ENCODE measurements around the gene MAPK1IP1L.
"Not testable (repeated sequence)": the region's sequence is repeated elsewhere in the genome, so short reads cannot be mapped to it uniquely, and the experiment has no call there.

The MAPK1IP1L gene

DNA sequence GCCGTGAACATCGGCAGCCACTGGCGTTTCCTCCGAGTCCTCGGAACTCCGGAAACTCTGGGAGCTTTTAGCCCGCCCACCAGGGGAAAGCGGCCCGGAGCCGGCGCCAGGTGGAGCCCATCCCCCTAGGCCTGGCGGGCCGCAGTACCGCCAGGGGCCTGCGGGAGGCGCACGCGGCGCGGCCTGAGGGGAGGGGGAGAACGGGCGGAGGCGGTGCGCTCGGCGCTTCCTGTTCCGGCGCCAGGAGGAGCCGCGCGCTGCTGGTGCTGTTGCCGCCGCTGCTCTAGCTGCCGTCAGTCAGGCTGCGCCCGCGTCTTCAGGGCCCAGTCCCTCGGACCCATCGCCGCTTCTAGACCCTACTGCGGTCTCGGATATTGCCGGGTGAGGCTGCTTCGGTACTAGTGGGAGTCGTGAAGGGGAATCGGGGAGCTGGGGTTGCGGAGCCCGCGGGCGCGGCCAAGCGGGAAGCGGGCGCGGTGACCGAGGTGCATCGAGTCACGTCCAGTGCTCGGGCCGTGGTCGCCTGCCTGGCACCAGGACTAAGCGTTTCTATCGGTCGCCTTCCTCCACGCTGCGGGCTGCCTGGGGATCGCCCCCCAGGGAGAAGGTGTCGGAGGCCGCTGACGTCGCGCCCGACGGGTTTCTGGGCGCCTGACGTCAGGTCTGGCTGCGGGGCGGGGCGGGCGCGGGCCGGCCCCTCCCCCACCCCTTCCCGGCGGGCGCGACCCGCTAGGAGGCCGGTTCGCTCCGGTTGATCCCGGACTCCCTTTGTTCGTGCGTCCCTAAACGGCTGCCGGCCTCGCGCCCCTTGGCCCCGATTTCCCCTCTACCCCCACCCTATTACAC is at the start of gene MAPK1IP1L:
Gene MAPK1IP1L (plus strand): TSS at position 225 of the 846 bp plus-strand sequence. CDS start 10,037 bp downstream, outside the sequence.
- peak; percentile 67 to 76 for DNase-seq (ENCODE audit: low read depth in 2 of 2, low spot score in 1 of 2)

DNA sequence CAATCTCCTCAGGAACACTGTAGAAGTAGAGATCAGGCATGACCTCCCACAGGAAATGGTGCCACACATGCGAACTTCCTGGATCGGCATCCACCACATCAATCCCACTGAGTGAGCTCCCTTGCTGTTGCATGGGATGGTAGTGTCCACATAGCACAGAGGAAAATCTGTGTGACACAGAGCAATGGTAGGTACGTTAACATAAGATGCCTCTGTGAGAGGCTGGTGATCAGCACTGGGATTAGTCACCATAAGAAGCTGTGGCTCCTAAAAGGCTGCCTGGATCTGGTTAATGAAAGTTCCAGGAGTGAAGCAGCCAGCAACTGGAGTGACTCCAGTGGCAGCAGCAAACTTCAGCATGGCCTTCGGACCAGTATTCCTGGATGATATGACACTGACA is 46.4 kb upstream of the MAPK1IP1L start:
- no peak for DNase-seq (ENCODE audit: low read depth in 2 of 2, low spot score in 1 of 2)

DNA sequence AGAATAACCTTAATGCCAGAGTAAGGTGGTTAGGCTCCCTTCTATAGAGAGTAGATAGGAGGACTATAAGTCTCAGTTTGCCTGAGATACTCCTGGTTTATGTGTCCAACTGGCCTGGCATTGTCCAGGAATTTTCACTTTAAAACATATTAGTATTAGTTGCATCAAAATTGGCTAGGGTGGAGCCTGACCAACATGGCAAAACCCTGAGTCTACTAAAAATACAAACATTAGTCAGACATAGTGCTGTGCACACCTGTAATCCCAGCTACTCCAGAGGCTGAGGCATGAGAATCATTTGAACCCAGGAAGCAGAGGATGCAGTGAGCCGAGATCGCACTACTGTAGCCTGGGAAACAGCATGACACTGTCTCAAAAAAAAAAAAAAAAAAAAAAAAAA is 36.4 kb upstream of the MAPK1IP1L start:
- DNase-seq (ENCODE audit: low read depth in 2 of 2, low spot score in 1 of 2), result no peak

DNA sequence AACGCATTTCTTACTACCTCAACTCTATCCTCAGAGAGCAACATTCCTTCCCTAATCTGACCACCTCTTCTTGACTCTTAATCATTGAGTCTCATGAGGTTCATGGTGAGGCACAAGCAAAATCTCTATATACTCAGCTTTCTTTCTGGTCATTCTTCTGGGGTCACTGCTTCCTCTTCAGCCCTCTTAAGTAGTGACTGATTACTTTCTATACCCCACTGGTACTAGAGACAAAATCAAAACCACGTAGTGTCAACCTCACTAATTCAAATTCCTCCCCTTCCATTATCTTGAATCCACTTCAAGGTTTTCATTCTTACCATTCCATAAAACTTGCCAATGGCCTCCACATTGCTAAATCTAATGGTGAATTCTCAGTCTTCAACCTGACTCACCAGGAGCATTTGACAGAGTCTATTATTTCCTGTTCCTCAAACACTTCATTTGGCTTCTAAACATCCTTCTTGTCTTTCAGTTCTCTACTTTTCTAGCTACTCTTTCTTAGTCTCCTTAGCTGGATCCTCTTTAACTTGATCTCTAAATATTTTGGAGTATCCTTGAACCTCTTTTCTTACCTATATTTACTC is 31.4 kb upstream of the MAPK1IP1L start:
- no peak for DNase-seq (ENCODE audit: low read depth in 2 of 2, low spot score in 1 of 2)

DNA sequence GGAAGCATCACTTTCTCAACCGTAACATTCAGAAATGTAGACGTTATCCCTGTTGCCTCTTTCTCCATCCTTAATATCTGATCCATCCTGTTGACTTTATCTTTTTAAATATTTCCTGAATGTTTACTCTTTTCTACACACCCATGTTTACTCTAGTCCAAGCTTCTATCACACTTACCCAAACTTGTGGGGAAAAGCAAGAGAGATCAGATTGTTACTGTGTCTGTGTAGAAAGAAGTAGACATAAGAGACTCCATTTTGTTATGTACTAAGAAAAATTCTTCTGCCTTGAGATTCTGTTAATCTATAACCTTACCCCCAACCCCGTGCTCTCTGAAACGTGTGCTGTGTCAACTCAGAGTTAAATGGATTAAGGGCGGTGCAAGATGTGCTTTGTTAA is 27.1 kb upstream of the MAPK1IP1L start:
- not testable (repeated sequence) for DNase-seq (ENCODE audit: low read depth in 2 of 2, low spot score in 1 of 2)

DNA sequence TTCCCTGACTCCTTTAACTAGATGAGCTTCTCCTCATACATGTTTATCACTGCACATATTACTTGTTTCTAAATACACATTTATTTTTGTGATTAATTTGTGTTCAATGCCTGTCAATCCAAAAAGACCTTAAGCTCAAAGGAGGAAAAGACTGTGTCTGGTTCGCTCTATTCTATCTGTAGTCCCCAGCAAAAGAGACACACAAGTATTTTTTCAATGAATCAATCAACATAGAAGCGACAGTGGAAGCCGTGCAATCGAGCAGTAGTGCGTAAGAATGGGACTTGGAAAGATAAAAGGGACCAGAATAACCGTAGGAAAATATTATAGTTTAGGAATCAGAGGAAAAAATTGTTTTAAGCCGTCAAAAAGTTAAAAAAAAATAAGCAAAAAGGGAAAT is 25.5 kb upstream of the MAPK1IP1L start:
- no peak for DNase-seq (ENCODE audit: low read depth in 2 of 2, low spot score in 1 of 2)

DNA sequence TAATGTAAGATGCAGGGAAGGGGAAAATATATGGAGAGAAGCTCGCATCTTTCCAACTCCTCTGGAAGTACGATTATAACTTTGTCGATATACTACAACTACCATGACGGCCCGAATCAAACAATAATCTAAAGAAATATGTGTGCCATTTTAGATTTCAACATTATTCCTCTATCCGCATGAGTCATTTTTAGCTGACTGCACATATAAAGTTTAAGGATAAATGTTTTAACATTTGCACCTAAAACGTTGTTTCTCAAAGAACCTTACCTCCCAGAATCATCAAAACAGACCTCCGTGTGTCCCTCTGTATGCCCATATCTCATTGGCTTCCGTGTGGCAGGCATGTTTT is 25.0 kb upstream of the MAPK1IP1L start:
- no peak for DNase-seq (ENCODE audit: low read depth in 2 of 2, low spot score in 1 of 2)

DNA sequence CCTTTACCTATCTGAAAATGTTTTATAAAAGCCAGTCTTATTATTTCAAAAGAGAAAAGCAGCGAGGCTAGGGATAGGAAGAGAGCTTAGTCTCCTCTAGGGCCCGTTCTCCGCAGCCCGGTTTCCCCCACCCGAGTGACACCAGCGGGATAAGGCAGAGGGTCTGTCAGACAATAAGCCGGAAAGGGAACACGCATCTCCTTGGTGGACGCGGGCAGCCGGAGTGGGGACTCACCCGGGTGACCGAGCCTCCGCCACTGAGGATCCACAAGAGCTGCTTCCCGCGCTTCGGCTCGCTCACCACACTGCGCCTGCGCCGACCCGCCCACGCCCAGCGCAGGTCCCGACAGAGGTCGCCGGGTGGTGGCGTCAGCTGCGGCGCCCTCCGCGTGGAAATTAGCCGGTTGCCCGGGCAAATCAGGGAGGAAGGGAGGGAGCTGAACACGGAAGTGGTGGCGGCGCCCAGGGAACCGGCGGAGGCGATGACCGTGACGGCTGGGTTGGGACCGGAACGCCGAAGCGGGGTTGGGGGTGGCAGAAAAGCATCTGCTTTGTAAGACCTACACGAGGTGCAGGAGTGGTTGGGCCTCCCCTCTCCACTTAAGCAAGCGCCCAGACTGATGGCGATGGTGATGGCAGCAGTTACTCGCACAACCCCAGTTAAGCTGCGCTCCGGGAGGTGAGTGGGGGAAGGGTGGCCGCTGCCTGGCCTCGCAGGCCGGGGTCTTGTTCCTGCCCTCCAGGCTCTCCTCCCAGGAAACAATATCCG is 24.5 kb upstream of the MAPK1IP1L start, which contains the start of the genes SOCS4 and WDHD1:
Gene SOCS4 (plus strand): TSS at position 444 of the 769 bp plus-strand sequence. CDS start 15,806 bp downstream, outside the sequence.
Gene WDHD1 (minus strand): TSS at position 307 of the 769 bp plus-strand sequence. CDS start 312 bp downstream, outside the sequence.
- peak; percentile 93 to 95 for DNase-seq (ENCODE audit: low read depth in 2 of 2, low spot score in 1 of 2)

DNA sequence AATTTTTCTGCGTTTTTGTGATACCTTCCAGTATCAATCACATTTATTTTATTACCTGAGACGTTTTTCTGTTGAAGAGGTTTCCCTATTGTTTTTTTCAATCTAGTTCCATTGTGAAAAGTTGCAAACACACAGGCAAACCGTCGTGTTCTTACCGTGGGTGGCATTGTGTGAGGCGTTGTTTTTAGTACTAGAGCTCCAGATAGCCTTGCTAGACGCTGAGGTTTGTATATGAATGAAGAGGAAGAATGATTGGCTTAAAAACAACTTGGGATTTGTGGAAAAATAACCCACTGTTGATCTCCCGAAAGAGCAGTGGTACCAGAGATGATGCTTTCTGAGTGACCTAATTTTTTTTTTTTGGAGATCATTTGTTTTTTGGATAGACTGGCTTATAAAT is 23.4 kb upstream of the MAPK1IP1L start:
- no peak for DNase-seq (ENCODE audit: low read depth in 2 of 2, low spot score in 1 of 2)

DNA sequence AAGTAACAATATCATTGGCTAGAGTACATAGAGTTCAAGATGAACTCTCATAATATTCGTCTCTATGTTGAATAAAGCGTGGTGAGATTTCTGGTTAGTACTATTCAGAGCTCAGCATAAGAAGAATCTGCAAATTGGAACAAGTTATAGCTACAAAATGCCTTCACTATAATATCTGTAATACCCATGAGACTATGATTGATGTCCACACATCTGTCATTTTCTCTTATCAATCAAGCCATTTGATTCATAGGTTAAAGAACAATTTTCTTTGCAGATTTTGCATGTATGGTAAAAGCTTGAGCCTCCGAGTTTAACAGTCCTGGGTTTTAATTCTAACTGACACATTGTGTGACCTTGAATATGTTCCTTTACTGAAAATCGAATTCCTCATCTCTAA is 23.0 kb upstream of the MAPK1IP1L start:
- no peak for DNase-seq (ENCODE audit: low read depth in 2 of 2, low spot score in 1 of 2)

DNA sequence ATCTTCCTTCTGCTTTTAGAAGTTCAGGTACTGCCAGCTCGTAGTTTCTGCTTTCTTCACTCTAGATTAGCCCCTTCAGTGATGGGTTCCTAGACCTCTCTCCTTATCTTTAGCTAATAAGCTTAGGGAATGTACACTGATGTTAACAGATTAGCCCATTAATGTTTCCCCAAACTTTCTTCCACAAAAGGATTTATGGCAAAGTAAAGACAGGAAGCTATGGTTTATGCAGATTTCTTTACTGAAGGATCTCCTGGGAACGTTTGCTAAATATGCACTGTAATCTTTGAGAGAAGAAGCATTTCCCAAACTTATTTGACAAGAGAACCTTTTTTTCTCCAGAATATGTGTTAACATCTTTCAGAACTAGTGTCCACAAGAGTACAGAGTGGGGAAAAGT is 20.3 kb upstream of the MAPK1IP1L start:
- DNase-seq (ENCODE audit: low read depth in 2 of 2, low spot score in 1 of 2), result no peak

DNA sequence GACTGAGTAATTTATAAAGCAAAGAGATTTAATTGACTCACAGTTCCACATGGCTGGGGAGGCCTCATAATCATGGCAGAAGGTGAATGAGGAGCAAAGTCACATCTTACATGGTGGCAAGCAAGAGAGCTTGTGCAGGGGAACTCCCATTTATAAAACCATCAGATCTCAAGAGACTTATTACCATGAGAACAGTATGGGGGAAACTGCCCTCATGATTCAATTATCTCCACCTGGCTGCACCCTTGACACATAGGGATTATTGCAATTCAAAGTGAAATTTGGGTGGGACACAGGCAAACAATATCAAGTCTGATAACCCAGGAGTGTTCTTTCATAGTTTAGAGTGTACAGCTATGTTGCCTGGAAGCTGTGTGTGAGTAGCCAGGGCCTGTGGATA is 13.5 kb upstream of the MAPK1IP1L start:
- not testable (repeated sequence) for DNase-seq (ENCODE audit: low read depth in 2 of 2, low spot score in 1 of 2)

DNA sequence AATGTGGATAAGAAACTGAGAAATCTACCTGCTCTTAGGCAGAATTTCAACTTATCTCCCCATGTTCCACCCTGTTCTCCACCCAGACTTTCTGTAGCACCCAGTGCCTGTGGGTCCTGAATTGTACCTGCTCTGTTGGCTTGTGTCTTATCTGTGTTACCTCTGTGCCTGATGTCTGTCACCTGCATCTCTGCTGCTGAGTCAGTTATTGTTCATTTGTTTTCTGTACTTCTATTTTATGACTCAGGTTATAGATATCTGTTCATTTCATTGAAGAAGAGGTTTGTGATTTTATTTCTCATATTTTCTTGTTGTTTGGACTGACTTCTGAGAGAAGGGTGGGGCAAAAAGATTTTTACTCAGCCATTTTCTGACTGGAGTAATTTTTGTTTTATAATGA is 12.7 kb upstream of the MAPK1IP1L start:
- DNase-seq (ENCODE audit: low read depth in 2 of 2, low spot score in 1 of 2), result no peak

DNA sequence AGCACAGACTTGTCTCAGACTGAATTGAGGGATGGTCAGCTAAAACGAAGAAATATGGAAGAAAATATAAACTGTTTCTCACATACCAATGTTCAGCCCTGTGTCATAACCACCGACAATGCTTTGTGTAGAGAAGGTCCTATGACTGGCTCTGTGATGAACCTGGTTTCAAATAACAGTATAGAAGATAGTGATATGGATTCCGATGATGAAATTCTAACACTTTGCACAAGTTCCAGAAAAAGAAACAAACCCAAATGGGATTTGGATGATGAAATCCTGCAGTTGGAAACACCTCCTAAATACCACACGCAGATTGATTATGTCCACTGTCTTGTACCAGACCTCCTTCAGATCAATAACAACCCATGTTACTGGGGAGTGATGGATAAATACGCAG is 7.9 kb upstream of the MAPK1IP1L start:
- DNase-seq (ENCODE audit: low read depth in 2 of 2, low spot score in 1 of 2), result no peak

DNA sequence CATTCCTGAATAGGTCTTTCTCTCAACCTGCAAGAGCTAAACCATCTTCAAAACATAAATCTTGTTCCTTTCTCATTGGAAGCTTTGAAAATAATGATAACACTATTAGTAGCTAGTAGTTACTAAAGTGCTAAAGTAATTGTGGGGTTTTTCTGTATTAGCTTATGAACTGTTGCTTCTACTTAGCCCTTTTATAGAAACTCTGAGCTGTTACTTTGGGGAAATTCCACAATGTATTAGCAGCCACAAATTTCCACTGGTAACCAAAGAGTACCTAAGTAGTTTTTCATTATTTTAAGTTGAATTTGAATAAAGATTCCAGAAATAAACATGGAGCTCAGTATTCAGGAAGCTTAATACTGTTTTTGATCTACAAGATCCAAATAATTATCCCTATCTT is 6.4 kb upstream of the MAPK1IP1L start:
- no peak for DNase-seq (ENCODE audit: low read depth in 2 of 2, low spot score in 1 of 2)

DNA sequence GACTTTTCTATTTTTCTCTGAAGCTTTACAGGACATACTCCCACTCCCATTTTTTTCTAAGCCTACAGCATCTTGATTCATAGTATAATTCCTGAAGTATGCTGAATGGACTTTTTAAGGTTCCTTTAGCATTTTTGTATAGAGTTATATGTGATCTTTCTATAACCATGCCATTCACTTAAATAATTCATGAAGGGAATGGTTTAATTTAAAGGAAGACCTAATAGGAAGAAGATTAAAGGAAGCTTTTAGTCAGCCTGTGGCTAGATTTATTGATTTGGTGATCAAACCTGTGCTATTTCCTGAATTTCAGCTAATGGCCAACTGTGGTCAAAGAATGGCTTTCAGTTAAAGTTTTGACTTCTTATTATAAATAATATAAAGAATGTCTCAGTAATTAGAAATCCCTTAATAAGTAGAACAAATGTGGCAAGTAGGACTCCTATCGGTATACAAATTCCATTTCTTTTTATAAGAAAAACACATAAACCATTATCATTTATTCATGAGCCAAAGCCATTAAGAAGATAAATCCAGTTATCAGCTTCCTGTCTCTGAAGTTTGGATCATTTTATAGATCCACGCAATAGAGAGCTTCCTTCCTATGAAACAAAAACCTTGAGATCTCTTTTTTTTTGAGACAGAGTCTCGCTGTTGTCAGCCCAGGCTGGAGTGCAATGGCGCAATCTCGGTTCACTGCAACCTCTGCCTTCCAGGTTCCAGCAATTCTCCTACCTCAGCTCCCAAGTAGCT is 4.0 kb upstream of the MAPK1IP1L start:
- DNase-seq (ENCODE audit: low read depth in 2 of 2, low spot score in 1 of 2), result no peak

DNA sequence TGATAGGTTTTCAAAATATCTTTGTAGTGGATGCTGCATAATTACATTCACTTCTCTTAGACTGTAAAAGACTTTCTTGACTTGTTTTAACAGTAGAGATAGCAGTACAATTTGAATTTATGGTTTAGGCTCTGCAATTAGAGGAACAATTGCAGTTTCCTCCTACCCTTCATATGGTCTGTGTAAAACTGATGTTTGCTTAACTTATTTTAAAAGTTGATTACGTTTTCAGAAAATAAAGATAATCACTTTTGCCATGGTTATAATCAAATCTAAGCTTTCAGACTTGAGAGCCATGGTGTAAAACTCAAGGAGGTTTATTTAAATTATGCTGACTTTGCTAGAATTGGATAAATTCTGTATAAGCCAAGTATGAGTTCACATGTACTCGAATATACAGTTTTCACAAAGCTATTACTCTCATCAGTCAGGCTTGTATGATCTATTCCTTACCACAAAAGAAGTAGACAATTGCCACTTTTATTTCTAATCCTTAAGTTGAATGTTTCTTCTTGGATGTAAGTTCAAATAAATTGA is 2.5 kb upstream of the MAPK1IP1L start:
- no peak for DNase-seq (ENCODE audit: low read depth in 2 of 2, low spot score in 1 of 2)

DNA sequence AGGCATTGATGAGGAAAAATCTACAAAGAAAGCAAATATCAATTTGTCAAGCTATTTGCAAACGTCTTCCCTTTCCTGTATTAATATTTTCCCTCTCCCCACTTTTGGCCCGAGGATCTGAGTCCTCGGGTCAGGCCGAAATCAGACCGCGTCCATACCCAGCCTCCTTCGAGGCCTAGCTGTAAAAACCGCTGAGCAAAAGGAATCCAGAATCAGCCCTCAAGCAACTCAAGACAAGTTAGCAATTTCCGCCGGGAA is 353 bp upstream of the MAPK1IP1L start:
- no peak for DNase-seq (ENCODE audit: low read depth in 2 of 2, low spot score in 1 of 2)

DNA sequence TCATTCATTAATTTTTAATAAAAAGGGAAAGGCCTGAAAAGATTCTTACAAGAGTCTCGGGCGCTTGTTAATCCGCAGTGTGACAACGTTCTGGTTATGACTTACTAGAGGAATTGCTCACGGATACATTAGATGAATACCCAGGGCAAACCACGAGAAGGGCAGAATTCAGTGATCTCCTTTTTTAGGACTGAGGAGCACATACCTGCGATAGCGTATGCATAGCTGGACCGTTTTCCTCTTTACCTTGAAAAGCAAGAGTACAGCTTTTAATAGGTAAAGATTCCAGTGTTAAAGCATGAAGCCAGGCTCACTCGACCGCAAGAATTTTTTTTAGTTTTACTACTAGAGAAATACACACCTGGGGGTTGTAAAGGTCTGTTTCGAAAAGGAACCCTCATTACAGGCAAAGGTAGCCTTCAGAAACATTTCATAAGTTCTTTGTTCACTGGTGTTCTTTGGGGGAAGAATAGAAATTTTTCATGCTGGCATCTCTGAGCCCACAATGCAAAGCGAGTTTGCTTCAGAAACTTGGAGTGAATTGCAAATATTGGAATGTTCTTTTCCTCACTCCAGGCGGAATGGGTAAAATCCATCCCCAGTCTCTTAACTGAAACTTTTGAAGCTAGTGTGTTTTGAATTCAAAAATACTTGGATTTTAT is 953 bp downstream of the MAPK1IP1L start:
- no peak for DNase-seq (ENCODE audit: low read depth in 2 of 2, low spot score in 1 of 2)

DNA sequence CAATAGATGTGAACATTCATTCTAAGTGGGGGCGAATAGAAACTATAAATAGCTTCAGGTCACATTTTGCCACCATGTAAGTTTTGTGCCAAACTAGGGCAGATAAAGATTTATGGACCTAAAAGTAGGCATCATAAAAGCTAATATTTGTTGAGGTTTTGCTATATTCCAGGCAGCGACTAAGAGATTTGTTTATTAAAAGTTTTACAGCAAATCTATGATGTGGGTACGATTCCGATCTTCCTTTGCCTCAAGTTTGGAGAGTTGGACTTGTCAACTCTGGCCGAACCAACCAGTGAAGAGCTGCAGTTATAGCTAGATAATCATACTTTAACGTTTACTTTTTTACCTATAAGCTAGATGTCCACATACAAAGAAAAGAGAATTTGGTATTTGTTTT is 1.6 kb downstream of the MAPK1IP1L start:
- DNase-seq (ENCODE audit: low read depth in 2 of 2, low spot score in 1 of 2), result no peak

DNA sequence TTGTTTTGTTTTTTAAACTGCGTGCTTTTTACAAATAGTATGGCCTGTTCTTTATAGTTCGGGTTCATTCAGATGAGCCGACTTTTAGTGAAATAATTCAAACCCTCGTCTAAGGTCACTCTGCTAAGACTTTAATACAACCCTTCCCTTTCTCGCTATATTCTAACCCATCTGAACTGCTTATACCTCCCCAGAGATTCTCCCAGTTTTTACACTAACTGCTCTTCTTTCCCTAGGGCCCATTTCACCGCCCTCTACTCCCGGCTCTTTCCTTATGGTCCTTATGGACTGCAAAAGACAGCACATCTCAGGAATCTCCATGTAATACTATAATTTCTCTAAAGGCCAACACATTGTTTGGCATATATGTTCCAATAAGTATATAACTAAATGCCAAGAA is 2.1 kb downstream of the MAPK1IP1L start:
- no peak for DNase-seq (ENCODE audit: low read depth in 2 of 2, low spot score in 1 of 2)

All from stimulated activated CD8-positive, alpha-beta memory T cell treated with anti-CD3 and anti-CD28 coated beads, Interleukin-4, amount 100 ng/mL, for 4 hours (primary cell).